HG03571 (cell line): ENCODE results near the gene IL34.
"Not testable (repeated sequence)": the region's sequence is repeated elsewhere in the genome, so short reads cannot be mapped to it uniquely, and the experiment has no call there.

ENCODE experiments used
- ATAC-seq: cut with Tn5 transposase; IDR thresholded peaks from one replicate; pipeline ENCODE4 v1.9.1; 2021; ENCODE audit not compliant: unreplicated experiment

Gene IL34

DNA sequence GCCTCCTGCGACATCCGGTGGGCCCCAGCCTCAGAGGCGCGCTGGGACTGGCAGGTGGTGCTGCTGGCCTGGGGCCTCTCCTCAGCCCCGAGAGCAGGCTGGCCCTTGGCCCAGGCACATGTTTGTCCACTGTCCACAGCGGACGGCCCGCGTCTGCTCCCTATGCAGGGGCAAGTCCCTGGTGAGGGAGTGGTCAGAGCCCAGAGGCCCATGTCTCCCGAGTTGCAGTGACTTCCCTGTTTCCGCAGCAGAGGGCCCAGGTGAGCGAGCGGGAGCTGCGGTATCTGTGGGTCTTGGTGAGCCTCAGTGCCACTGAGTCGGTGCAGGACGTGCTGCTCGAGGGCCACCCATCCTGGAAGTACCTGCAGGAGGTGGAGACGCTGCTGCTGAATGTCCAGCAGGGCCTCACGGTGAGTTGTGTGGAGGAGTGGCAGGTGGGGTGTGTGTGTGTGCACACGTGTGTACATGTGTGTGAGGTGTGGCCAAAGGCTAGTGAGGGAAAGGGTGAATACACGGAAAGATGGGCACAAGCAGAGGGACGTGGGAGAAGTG, 10.4 kb downstream of the IL34 start:
- ATAC-seq = no peak

DNA sequence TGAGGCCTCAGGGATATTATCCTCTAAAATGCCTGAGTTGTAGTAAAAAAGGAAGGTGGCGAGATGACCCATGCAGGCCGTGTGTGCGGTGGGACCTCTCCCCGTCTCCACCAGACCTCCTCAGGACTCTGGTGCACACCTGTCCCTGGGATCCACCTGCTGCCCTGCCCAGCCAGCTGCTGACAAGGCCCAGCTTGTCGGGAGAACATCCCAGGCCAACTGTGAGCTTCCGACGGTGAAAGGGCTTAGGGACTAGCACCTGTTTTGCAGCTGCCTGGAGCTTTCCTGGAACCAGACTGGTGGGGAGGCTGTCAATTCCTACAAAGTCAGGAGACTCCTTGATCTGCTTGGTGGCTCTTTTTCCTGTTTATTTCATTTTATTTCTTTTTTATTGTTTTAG, 11.6 kb downstream of the IL34 start:
- no peak for ATAC-seq

DNA sequence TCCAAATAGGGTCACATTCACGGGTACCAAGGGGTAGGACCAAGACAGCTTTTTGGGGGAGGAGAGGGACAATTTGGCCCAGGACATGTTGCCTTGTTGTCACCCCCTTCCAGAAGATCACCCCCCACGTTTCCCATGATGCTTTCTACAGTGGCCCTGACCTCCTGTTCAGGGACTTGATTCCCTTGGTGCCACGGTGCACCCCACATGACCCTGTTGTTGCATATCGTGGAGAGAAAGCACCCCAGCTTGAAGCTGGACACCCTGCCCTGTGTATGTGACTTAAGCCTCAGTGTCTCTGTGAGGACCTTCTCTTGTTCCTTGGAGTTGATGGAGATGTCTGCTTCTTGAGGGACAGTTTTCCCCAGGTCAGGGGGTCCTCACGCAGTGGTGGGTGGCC, 12.6 kb downstream of the IL34 start:
- no peak for ATAC-seq

DNA sequence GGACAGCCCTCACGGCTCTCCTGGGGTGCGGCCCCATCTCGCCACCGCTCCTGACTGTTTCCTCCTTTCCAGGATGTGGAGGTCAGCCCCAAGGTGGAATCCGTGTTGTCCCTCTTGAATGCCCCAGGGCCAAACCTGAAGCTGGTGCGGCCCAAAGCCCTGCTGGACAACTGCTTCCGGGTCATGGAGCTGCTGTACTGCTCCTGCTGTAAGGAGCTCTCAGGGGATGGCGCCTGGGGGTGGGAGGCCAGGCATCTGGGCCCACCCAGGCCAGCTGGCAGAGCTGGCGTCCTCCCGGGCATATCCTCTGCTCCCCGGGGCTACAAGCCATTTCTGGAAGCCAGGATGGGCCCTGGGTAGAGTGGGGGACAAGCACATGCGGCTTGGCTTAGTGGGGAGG, 13.2 kb downstream of the IL34 start:
- ATAC-seq = no peak

DNA sequence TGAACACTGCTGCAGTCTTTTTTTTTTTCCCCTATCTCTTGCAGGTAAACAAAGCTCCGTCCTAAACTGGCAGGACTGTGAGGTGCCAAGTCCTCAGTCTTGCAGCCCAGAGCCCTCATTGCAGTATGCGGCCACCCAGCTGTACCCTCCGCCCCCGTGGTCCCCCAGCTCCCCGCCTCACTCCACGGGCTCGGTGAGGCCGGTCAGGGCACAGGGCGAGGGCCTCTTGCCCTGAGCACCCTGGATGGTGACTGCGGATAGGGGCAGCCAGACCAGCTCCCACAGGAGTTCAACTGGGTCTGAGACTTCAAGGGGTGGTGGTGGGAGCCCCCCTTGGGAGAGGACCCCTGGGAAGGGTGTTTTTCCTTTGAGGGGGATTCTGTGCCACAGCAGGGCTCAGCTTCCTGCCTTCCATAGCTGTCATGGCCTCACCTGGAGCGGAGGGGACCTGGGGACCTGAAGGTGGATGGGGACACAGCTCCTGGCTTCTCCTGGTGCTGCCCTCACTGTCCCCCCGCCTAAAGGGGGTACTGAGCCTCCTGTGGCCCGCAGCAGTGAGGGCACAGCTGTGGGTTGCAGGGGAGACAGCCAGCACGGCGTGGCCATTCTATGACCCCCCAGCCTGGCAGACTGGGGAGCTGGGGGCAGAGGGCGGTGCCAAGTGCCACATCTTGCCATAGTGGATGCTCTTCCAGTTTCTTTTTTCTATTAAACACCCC, 13.8 kb downstream of the IL34 start:
- ATAC-seq = no peak

DNA sequence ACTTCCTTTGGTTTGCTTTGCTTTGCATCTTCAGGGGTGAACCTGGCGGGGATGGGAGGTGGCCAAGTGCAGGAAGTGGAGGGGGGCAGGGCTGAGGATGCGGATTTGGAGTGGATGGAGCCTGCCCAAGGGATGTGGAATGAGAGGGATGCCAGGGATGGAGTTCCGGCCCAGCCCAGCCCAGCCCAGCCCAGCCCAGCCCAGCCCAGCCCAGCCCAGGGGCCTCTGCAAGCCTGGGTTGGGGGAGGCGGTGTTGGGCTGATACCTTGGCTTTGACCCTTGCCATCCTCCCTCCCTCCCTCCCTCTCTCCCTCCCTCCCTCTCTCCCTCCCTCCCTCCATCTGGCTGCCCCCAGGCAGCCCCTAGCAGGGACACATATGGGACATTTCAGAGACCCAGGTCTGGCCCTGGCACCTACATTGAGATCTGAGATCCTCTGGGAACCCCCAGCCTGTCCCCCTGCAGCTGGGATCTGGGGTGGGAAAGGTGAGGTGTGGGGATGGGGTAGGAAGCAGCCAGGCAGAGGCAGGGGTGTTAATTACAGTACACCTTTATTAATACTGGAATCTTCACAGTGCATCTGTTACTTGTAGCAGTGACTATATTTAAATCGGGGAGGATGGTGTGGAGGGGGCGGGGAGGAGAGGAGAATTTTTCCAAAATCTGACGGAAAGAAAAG, 14.5 kb downstream of the IL34 start:
- no peak for ATAC-seq

DNA sequence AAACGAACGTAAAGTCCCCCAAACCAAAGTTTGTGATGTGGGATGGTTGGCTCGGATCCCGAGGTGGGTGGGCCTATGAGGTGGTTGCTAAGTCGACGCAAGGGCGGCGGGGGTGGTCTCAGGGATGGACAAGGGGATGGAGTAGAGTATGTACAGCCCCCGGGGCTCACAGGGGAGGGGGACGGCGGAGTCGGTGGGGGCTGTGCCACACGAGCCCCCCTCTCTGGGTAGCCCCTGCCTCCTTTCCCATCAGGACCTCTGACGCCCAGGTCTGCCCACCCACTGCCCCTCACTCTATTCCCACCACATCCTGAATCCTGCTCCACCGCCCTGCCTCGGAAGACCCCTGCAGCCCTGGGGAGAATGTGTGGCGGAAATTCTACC, 15.2 kb downstream of the IL34 start:
- no peak for ATAC-seq

DNA sequence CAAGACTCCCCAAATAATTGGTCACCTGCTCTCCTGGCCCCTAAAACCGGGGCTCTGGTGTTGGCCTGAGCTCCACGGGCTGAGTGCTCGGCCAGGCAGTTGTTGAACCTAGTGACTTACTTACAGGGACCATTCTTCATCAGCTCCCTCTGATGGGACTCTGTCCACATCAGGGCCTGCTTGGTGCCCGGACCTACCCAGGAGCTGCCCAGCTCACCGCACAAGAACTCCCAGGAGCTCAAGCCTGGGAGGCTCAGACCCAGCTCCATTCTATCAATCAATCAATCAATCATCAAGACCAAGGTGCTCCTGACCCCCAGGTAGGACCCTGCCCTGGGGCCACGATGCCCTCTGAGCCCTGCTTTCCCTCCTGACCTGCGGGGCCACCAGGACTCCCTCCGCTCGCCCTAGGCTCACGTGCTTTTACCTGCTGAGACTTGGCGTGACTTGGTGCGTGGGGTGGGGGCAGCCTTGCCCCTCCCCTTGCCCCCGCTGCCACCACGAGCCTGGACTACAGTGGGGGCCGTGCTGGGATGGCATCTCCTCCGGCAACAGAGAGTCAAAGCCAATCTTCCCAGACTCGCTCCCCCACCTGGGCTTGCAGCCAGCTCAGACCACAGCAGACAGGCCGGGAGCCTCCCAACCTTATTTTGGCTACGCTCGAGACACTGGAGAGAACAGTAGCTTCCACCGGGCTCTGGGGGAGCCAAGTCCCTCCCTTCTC, 15.7 kb downstream of the IL34 start:
- ATAC-seq = no peak

DNA sequence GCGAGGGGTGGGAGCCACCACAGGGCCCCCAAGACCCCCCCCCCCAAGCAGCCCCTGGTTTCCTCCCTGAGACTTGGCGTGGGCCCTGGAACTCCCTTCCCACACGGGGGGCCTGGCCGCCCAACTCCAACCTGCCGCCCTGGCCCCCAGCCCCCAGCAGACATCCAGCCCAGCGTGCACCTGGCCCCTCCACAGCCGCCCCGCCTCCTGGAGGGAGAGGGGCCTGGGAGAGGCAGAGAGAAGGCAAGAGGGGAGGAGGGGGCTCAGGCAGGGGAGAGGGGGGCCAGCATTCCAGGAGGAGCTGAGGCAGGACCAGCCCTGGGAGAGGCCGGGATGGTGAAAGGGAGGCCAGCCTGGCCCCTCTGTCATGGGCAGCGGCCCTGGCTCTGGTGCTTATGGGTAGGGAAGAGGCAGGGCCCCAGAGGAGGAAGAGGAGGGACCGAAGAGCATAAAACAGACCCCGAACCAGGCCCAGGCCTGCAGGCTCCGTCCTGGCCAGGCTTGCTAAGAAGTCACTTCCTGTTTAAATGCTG, 16.7 kb downstream of the IL34 start:
- ATAC-seq = no peak

DNA sequence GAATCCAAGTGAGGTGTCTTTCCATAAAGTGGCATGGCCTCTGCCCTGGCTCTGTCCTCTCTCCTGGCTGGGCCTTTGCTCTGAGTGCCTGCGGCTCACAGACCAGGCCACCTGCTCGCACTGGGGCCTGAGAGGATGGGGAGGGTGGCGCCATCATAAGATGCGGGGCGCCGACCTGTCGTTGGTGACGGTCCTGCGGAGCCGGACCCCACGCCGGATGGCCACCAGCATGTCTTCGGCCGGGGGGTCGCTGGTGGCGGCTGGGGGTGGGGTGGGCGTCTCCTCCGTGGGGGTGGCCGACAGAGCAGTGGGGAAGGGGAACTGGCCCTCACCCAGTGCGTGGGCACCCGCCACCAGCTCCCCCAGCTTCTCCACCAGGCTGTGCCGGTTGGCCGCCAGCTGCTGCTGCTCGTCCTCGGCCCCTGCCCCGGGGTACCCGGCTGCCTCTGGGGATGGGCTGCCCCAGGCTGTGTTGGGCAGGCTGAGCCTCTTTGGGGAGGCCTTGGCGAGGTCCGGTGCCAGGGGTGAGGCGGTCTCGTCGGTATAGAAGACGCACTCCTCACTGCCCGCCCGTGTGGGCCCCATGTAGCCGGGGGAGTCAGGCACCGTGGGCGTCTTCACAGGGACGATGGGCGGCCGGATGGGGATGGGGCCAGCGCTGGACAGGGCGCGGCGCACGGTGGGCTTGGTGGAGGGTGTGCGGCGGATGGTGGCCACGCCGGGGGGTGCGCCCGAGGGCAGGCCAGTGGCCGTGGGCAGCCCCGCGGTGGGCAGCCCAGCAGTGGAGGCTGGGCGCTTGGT, 17.4 kb downstream of the IL34 start:
- no peak for ATAC-seq

DNA sequence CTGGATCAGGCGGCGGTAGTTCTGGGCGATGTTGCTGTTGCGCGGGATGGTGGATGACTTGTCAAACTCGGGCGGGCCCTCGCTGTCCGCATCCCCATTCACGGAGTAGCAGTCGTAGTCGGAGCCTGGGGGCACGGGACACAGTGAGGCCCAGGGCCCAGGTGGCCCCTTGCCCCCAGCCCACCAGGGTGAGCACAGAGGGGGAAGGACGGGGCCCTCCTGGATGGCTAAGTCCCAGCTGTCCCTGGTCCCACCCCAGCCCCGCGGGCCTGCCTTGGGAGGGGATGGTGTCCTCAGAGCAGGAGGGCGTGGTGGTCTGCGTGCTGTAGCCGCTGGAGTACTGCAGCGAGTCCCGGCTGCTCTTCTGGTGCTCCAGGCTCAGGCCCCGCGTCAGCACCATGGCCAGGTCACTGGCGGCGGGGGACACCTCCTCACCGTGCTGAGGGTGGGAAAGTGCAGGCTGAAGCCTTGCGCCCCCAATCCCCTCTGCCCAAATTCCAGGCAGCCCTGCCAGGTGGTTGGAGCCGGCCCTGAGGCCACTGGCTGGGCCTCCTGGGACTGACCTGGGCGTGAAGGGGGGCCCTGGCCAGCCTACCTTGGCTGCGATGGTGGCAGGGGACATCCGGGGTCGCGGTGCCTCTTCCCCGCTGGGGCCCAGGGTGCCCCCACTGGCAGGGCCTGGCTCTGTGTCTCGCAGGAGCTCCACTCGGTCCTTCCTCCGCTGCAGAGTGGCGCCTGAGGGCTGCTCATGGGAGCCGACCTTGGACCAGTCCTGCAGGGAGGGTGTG, 18.2 kb downstream of the IL34 start:
- no peak for ATAC-seq

DNA sequence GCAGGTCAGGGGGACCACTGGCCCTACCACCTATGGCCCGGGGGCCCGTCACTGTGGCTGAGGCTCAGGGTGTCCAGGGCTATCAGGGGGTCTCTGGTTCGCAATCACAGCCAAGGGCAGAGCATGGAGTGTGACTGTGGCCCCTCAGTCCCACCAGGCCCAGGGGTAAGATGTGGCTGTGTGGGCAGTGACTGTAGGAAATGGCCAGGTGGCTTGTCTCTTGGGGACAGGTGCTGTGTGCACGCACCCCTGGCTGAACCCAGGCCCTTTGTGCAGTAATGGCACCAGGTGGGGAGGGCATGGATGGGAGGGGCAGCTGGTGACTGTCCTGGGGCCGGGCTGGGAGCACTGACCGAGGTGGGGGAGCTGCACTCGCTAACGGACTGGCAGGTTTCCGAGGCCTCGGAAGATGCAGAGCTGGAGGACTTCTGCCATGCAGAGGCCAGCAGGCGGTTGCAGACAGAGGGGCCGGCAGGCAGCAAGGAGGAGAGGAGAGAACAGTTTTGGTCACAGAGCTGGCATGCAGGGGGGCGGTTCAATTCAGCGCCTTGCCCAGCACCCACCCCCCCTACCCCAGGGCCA, 18.8 kb downstream of the IL34 start:
- ATAC-seq = no peak

DNA sequence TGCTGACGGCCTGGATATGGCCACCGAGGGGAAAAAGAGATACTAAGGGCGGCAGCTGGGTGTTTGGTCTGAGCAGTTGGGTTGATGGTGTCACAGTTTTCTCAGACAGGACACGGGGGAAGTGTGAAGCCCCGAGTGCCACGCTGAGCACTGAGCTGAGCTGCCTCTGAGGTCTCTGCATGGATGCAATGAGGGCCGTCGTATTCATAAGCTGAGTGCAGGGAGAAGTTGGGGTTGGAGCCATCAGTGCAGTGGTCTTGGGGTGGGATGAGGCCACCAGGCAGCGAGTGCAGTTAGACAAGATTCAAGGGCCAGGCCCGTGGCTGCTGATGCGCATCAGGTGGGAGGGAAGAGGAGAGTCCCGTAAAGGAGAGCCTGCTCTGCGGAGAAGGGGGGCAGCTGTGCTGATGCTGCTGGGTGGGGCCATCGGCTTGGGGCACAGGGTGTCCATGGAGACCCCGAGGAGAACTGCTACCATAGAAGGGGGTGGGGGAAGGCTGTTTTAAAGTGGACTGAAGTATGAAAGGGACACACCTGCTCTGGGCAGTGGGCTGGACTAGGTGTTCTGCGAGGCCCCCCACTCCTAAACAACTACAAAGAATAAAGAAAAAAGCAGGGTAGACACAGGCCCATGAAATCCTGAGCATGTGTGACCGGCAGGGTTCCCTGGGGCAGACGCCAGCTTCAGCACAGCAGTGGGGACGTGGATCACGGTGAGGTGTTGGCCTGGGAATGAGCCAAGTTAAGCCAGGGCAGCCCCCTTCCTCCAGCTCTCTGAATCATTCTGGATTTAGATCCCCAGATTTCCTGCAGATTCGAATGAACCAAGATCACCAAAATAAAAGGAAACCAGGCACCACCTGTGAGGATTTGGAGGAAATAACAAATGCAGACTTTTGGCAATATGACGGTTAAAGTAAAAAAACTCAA, 19.7 kb downstream of the IL34 start:
- no peak for ATAC-seq

DNA sequence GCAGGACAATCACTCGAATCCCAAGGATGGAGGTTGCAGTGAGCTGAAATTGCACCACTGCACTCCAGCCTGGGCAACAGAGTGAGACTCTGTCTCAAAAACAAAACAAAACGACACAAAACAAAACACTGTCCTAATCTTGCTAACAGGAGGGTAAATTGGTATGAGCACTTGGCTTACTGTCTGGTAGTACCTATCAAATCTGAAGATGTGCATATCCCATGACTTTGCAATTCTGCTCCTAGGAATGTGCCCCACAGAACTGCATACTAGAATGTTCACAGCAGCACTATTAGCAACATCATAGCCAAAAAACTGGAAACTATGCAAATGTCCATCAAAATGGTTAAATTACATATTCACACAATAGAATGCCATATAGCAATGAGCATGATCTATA, 23.8 kb downstream of the IL34 start:
- ATAC-seq = no peak

DNA sequence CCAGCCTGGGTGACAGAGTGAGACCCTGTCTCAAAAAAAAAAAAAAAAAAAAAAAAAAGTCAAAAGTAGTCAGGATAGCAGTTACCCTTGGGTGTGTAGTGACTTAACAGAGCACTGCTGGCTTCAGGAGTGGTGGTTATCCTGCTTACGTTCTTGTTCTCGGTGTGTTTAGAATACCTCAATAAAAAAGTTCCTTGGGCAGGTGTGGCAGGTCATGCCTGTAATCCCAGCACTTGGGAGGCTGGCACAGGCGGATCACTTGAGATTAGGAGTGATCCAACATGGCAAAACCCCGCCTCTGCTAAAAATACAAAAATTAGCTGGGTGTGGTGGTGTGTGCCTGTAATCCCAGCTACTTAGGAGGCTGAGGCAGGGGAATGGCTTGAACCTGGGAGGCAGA, 24.6 kb downstream of the IL34 start:
- not testable (repeated sequence) for ATAC-seq

DNA sequence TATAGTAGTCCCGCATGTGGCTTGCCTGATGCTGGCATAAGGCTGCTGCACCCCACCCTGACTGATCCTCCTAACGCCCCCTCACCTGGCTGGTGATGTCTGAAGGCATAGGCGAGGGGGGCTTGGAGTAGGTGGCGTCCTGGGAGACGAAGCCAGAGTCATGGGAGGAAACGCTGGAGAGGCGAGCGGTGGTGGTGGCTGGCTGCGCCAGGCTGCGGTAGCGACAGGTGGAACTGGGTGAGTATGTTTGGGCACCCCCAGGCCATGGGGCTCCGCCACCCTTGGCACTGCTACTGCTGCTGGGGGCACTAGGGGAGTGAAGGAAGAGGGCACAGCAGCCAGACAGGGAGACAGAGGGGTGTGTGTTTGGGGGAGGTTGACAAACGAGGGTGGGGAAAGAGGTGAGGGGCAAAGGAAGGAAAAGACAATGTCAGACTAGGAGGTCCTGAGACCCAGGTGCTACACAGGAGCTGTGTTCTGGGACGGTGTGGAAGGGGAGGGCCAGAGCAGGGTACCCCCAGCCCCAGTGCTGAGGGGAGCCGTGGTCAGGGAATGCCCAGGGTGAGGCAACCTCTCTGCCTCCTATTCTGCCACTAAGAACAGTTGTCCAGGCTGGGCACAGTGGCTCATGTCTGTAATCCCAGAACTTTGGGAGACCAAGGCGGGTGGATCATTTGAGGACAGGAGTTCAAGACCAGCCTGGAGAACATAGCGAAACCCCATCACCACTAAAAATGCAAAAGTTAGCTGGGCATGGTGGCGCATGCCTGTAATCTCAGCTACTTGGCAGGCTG, 28.1 kb downstream of the IL34 start:
- ATAC-seq = no peak

DNA sequence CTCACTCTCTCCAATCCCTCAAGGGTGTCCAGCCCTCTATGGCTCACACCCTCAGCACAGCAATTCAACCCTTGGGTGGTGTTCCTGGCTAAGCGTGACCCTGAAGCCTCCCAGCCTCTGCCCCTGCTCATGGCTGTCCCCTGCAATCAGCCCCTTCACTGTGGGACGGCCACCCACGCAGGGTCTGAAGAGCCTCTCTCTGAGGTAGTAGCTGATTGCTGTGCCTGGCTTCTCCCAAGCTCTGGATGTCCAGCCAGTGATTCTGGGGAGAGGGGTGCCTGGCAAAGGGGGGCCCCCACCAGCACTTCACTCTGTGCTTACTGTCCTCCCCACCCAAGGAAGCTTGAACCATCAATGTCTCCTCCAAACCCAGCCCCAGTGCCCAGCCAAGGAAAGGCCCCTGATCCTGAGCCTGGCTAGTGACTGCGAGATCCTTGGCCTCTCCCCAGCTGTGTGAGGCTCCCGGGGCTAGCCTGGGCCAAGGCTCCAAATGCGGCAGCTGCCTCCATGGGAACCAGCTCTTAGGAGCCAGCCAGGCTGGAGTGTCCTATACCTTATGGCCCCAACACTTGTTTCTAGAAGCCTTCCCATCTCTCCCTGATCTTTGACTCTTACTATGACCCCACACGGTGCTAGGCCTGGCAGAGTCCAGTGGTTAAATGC, 29.6 kb downstream of the IL34 start:
- ATAC-seq = no peak
